OCI-LY1 (cell line): ENCODE data around the gene ZCCHC7.

Experiments
- EZH2 ChIP-seq: fragments of 200-600 bp; sonication (generic), shearing (Covaris generic); IDR thresholded peaks from 2 replicates; pipeline ENCODE4 v1.8.0; 2017; ENCODE audit warnings: borderline replicate concordance, mixed run types, mild to moderate bottlenecking, antibody characterized with exemption, low read length, moderate library complexity, mixed read lengths
- TF ChIP-seq, protein P1 (sequence below): fragments of 200-600 bp; sonication (generic), shearing (Covaris generic); IDR thresholded peaks from 2 replicates; pipeline ENCODE4 v1.5.1; 2017; ENCODE audit warnings: mild to moderate bottlenecking, antibody characterized with exemption, low read length, moderate library complexity, mixed read lengths

DNA sequence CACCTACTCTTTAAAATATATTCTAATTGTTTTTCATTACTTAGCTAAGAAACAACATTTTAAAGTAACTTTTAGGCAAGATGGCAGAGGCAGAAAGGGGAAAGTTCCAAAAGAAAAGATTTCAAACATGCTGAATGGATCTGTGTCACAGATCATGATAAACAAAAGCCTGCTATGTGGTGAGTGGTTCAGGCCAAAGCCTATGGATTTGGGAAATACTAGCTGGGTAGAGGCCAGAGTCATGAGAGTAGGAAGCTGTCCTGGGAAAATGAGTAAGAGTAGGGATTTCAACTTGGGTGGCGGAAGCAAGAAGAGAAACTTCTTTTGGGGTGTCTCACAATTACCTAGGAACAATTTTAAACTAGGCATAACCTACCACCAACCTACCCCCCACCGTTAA is 233.4 kb downstream of the ZCCHC7 start:
- TF ChIP-seq, protein P1, sequence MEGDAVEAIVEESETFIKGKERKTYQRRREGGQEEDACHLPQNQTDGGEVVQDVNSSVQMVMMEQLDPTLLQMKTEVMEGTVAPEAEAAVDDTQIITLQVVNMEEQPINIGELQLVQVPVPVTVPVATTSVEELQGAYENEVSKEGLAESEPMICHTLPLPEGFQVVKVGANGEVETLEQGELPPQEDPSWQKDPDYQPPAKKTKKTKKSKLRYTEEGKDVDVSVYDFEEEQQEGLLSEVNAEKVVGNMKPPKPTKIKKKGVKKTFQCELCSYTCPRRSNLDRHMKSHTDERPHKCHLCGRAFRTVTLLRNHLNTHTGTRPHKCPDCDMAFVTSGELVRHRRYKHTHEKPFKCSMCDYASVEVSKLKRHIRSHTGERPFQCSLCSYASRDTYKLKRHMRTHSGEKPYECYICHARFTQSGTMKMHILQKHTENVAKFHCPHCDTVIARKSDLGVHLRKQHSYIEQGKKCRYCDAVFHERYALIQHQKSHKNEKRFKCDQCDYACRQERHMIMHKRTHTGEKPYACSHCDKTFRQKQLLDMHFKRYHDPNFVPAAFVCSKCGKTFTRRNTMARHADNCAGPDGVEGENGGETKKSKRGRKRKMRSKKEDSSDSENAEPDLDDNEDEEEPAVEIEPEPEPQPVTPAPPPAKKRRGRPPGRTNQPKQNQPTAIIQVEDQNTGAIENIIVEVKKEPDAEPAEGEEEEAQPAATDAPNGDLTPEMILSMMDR = no peak
- TF ChIP-seq EZH2 = no peak
